ENCODE data around the gene CYSLTR2. TPM values are rescaled to one million over a fixed set of nuclear protein-coding genes. Genes with fewer than 3 reads are reported as not detected.

The CYSLTR2 gene
- total and polyA plus RNA-seq, 12 donors: 0.50 to 41.6 (median 12.8) TPM

- Histone ChIP-seq H3K9me3 (replicated peaks in 1 of 3) (peaks cover 0 to 4% (median 0%) of the 10 kb centered on the region in 3 donors), H3K27ac (no peak overlapping the region), H3K36me3 (replicated peaks in 1 of 2) (no peaks in the 10 kb centered on the region), H3K4me3 (no peak overlapping the region), H3K4me1 (replicated peaks in 1 of 2) (no peaks in the 10 kb centered on the region), H3K27me3 (no peaks in the 10 kb centered on the region)
- no peak for TF ChIP-seq POLR2A (IDR thresholded peaks at IDR 0.05)
- TF ChIP-seq, protein P1, sequence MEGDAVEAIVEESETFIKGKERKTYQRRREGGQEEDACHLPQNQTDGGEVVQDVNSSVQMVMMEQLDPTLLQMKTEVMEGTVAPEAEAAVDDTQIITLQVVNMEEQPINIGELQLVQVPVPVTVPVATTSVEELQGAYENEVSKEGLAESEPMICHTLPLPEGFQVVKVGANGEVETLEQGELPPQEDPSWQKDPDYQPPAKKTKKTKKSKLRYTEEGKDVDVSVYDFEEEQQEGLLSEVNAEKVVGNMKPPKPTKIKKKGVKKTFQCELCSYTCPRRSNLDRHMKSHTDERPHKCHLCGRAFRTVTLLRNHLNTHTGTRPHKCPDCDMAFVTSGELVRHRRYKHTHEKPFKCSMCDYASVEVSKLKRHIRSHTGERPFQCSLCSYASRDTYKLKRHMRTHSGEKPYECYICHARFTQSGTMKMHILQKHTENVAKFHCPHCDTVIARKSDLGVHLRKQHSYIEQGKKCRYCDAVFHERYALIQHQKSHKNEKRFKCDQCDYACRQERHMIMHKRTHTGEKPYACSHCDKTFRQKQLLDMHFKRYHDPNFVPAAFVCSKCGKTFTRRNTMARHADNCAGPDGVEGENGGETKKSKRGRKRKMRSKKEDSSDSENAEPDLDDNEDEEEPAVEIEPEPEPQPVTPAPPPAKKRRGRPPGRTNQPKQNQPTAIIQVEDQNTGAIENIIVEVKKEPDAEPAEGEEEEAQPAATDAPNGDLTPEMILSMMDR (IDR thresholded peaks at IDR 0.05): no peak
- DNase-seq: no peak
- intact Hi-C loops (cut with DNase I): no loop called here
Measured at GRCh38 chr13:48635478-48635877, 18.3 kb upstream of the CYSLTR2 start.

GRCh38 chr13:48636550-48636949 is 17.2 kb upstream of the CYSLTR2 start:
- no peaks in the 10 kb centered on the region for H3K4me1 ChIP-seq (replicated peaks in 1 of 2)
- no peak overlapping the region for H3K27ac ChIP-seq
- H3K27me3 ChIP-seq: no peaks in the 10 kb centered on the region
- no peak for DNase-seq
- no peaks in the 10 kb centered on the region for H3K36me3 ChIP-seq (replicated peaks in 1 of 2)
- intact Hi-C loops (cut with DNase I): no loop called here
- no peak overlapping the region for H3K4me3 ChIP-seq
- H3K9me3 ChIP-seq (replicated peaks in 1 of 3): peaks cover 0 to 4% (median 0%) of the 10 kb centered on the region in 3 donors
- TF ChIP-seq POLR2A (IDR thresholded peaks at IDR 0.05): no peak
- TF ChIP-seq, protein P1 (IDR thresholded peaks at IDR 0.05): no peak

GRCh38 chr13:48637601-48638000 is 16.1 kb upstream of the CYSLTR2 start:
- Histone ChIP-seq H3K9me3 (replicated peaks in 1 of 3) (peaks cover 0 to 4% (median 0%) of the 10 kb centered on the region in 3 donors), H3K36me3 (replicated peaks in 1 of 2) (no peaks in the 10 kb centered on the region), H3K4me1 (replicated peaks in 1 of 2) (no peaks in the 10 kb centered on the region), H3K4me3 (no peak overlapping the region), H3K27ac (no peak overlapping the region), H3K27me3 (no peaks in the 10 kb centered on the region)
- DNase-seq: no peak
- 55 to 84% (median 74%) methylated on average over 2 of the region's 2 CpGs for WGBS, 4 donors
- intact Hi-C loops (cut with DNase I): no loop called here
- TF ChIP-seq POLR2A (IDR thresholded peaks at IDR 0.05): no peak
- TF ChIP-seq, protein P1 (IDR thresholded peaks at IDR 0.05): no peak

- no peaks in the 10 kb centered on the region for H3K36me3 ChIP-seq (replicated peaks in 1 of 2)
- H3K9me3 ChIP-seq (replicated peaks in 1 of 3): peaks cover 0 to 4% (median 0%) of the 10 kb centered on the region in 3 donors
- H3K27ac ChIP-seq: no peak overlapping the region
- TF ChIP-seq, protein P1 (IDR thresholded peaks at IDR 0.05): no peak
- TF ChIP-seq POLR2A (IDR thresholded peaks at IDR 0.05): no peak
- intact Hi-C loops (cut with DNase I): no loop called here
- no peak for DNase-seq
- 87 to 93% (median 91%) methylated on average over 7 of the region's 7 CpGs for WGBS, 4 donors
- no peak overlapping the region for H3K4me3 ChIP-seq
- no peaks in the 10 kb centered on the region for H3K4me1 ChIP-seq (replicated peaks in 1 of 2)
- H3K27me3 ChIP-seq: no peaks in the 10 kb centered on the region
Measured at GRCh38 chr13:48640767-48641166, 13.0 kb upstream of the CYSLTR2 start.

All from adrenal gland (tissue), 12 donors.